Right lobe of liver (tissue), 6 donors: ENCODE data around the gene TMED8. TPM values are rescaled to one million over a fixed set of nuclear protein-coding genes. Genes with fewer than 3 reads are reported as not detected.

Source experiments
- ATAC-seq, 4 donors: fragments of 200-7000 bp; cut with Tn5 transposase; one replicate each; pipeline ENCODE4 v1.9.1; 2020; ENCODE audit warnings: mild to moderate bottlenecking in 4 of 4, moderate library complexity in 4 of 4
- DNase-seq, 3 donors: peaks; one replicate each; pipeline ENCODE4 v3.0.0-alpha.2; 2020
- H3K27ac ChIP-seq, 3 donors: fragments of 200-600 bp; one replicate each; pipeline ENCODE4 v1.8.0; 2022
- H3K27me3 ChIP-seq, 2 donors: fragments of 200-600 bp; one replicate each; pipeline ENCODE4 v1.8.0; 2022
- H3K36me3 ChIP-seq, 4 donors: fragments of 200-600 bp; sonication (generic) in 1 of 4; one replicate each; pipeline versions ENCODE4 v1.5.1 to v1.8.0; 2017 to 2022; ENCODE audit warnings: control low read depth in 1 of 4
- H3K4me1 ChIP-seq, 4 donors: fragments of 200-600 bp; sonication (generic) in 1 of 4; one replicate each; pipeline versions ENCODE4 v1.5.1 to v1.8.0; 2017 to 2022; ENCODE audit warnings: control low read depth in 1 of 4
- H3K4me3 ChIP-seq, 3 donors: fragments of 200-600 bp; one replicate each; pipeline ENCODE4 v1.8.0; 2022
- H3K9me3 ChIP-seq, 4 donors: fragments of 200-600 bp; sonication (generic) in 1 of 4; one replicate each; pipeline versions ENCODE4 v1.5.1 to v1.8.0; 2017 to 2022; ENCODE audit warnings: control low read depth in 1 of 4
- POLR2A ChIP-seq: fragments of 450-650 bp; IDR thresholded peaks from one replicate; pipeline ENCODE4 v1.6.1; 2017; ENCODE audit warnings: antibody characterized with exemption, mild to moderate bottlenecking
- WGBS: methylation state at CpG from one replicate; pipeline ENCODE4 v1.1.6; 2018; ENCODE audit warnings: low coverage, low lambda C conversion rate; ENCODE audit not compliant: insufficient coverage; ENCODE audit errors: missing lambda C conversion rate; 5-methylcytosine and 5-hydroxymethylcytosine counted together
- intact Hi-C, 2 donors: fragments of 100-400 bp; cut with DNase I; formaldehyde crosslinking; loops; one replicate each; pipeline versions ENCODE4 v1.11.2 to v1.14.1; 2022
- total RNA-seq, 6 experiments: library from RNA; depleted of rRNA in 2 of 6; stranded (reverse); fragments of >200 nt in 2 of 6; fragmentation: NEBNext Ultra II Directional in 3 of 6; extraction: Animal tissue kit (Norgen Biotek cat#: 25700) in 3 of 6; gene quantifications; one replicate each; pipeline versions ENCODE4 v1.1.0 to v1.2.4, GENCODE V29; 2016 to 2023
- TF ChIP-seq, protein P1 (sequence below), 4 donors: fragments of 200-600 bp in 3 of 4; fragments of 450-650 bp in 1 of 4; IDR thresholded peaks; one replicate each; pipeline versions ENCODE4 v1.5.1 to v1.8.0; 2016 to 2022; ENCODE audit warnings: antibody characterized with exemption in 4 of 4, mild to moderate bottlenecking in 2 of 4
- donor health status: DM: no; HTN: yes; CAD: no.
- donor health status: DM: no; HTN: no; CAD: no.
- donor health status: DM: no; HTN: no; CAD: no.
- donor health status: DM: no; HTN: yes; CAD: no.
- donor health status: DM: no; HTN: yes; CAD: no.

Gene TMED8
- total RNA-seq, 6 experiments from 2014 or later: 2.5 to 4.4 (median 3.1) TPM

DNA sequence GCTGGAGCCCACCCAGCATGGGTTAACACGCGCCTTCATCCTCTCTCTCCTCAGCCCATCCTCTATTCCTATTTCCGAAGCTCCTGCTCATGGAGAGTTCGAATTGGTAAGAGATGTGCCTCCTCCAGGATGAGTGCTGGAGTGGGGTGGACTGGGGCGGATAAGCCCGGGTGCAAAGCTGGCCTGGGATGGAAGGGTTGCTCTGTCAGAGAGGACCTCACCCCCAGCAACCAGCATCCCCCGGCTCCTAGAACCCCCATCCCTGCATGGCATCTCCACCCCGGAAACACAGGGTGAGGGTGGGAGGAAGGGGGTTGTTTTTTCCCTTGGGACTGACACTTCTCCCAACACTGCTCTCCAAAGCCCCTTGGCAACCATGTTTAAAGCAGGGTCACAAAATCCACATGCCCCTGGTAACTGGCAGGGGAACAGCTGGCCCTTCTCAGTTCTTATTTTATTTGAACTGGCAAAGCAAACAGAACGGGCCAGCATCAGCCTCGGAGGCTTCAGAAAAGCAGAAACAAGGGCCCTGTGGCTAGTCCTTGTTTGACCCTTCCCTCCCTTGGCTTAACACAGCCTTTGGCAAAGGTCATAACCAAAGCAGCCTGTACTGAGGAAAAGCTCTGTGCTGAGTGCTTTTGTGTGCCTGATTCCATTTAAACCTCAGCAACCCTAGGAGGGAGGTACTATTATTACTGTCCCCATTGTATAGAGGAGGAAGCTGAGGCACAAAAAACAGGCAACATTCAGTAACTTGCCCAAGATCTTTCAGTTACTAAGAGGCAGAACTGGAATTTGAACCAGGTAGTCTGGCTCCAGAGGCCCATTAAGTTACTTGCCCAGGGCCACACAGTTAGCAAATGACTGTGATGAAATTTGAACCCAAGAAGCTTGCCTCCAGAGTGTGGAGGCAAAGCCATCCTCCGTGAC, 51.8 kb downstream of the TMED8 start:
- ATAC-seq (peak in 2 of 4 donors; percentile 3 to 34), DNase-seq (peak in 1 of 3 donors; percentile 72)
- Histone ChIP-seq H3K36me3 (no peaks in the 10 kb centered on the region), H3K4me1 (peaks cover 0 to 24% (median 11%) of the 10 kb centered on the region in 4 donors), H3K4me3 (peak overlapping the region in 2 of 3 donors; percentile 38 to 54), H3K27ac (peak overlapping the region in 2 of 3 donors; percentile 77 to 82), H3K9me3 (no peaks in the 10 kb centered on the region), H3K27me3 (no peaks in the 10 kb centered on the region)
- intact Hi-C loops: no loop called here
- 54% methylated on average over 6 of the region's 11 CpGs for whole genome bisulfite sequencing
- no peak for TF ChIP-seq POLR2A
- TF ChIP-seq, protein P1, sequence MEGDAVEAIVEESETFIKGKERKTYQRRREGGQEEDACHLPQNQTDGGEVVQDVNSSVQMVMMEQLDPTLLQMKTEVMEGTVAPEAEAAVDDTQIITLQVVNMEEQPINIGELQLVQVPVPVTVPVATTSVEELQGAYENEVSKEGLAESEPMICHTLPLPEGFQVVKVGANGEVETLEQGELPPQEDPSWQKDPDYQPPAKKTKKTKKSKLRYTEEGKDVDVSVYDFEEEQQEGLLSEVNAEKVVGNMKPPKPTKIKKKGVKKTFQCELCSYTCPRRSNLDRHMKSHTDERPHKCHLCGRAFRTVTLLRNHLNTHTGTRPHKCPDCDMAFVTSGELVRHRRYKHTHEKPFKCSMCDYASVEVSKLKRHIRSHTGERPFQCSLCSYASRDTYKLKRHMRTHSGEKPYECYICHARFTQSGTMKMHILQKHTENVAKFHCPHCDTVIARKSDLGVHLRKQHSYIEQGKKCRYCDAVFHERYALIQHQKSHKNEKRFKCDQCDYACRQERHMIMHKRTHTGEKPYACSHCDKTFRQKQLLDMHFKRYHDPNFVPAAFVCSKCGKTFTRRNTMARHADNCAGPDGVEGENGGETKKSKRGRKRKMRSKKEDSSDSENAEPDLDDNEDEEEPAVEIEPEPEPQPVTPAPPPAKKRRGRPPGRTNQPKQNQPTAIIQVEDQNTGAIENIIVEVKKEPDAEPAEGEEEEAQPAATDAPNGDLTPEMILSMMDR (IDR thresholded peaks at IDR 0.05): no peak

GRCh38 chr14:77324289-77324688, 52.6 kb downstream of the TMED8 start:
- intact Hi-C loops: no loop called here
- no peak for TF ChIP-seq POLR2A
- TF ChIP-seq, protein P1 (IDR thresholded peaks at IDR 0.05): no peak
- Histone ChIP-seq H3K27ac (peak overlapping the region in 2 of 3 donors; percentile 77 to 82), H3K36me3 (no peaks in the 10 kb centered on the region), H3K9me3 (no peaks in the 10 kb centered on the region), H3K4me3 (peak overlapping the region in 2 of 3 donors; percentile 38 to 54), H3K27me3 (no peaks in the 10 kb centered on the region), H3K4me1 (peaks cover 0 to 31% (median 15%) of the 10 kb centered on the region in 4 donors)
- WGBS: 25% methylated on average over 2 of the region's 3 CpGs
- DNase-seq: peak in 2 of 3 donors; percentile 83 to 93
- ATAC-seq: peak in 3 of 4 donors; percentile 6 to 51 (median 25)

- Histone ChIP-seq H3K4me3 (peak overlapping the region in 1 of 3 donors; percentile 54), H3K27ac (peak overlapping the region in 2 of 3 donors; percentile 77 to 82), H3K9me3 (no peaks in the 10 kb centered on the region), H3K4me1 (peaks cover 0 to 31% (median 15%) of the 10 kb centered on the region in 4 donors), H3K36me3 (no peaks in the 10 kb centered on the region), H3K27me3 (no peaks in the 10 kb centered on the region)
- TF ChIP-seq POLR2A: no peak
- intact Hi-C loops: no loop called here
- DNase-seq (no peak), ATAC-seq (no peak)
- WGBS: 66% methylated on average over 4 of the region's 4 CpGs
These were observed 53.3 kb downstream of the TMED8 start for GRCh38 chr14:77323571-77323970.

GRCh38 chr14:77322951-77323350, 53.9 kb downstream of the TMED8 start:
- H3K27ac ChIP-seq: peak overlapping the region in 1 of 3 donors; percentile 92
- H3K9me3 ChIP-seq: no peaks in the 10 kb centered on the region

More at GRCh38 chr14:77322951-77323350, 53.9 kb downstream of the TMED8 start:
- peaks cover 0 to 36% (median 15%) of the 10 kb centered on the region in 4 donors for H3K4me1 ChIP-seq
- ATAC-seq (no peak), DNase-seq (no peak)
- no peaks in the 10 kb centered on the region for H3K27me3 ChIP-seq
- H3K36me3 ChIP-seq: no peaks in the 10 kb centered on the region
- no peak overlapping the region for H3K4me3 ChIP-seq
- intact Hi-C loops: no loop called here
- no peak for TF ChIP-seq POLR2A
- TF ChIP-seq, protein P1 (IDR thresholded peaks at IDR 0.05): no peak
- 92% methylated on average over 4 of the region's 5 CpGs for WGBS
